GM18868 (cell line): ENCODE results near the gene DUSP2.

Experiments used
- ATAC-seq: cut with Tn5 transposase; IDR thresholded peaks from one replicate; pipeline ENCODE4 v1.9.1; 2021; ENCODE audit warnings: mild to moderate bottlenecking, moderate library complexity; ENCODE audit not compliant: unreplicated experiment

The DUSP2 gene, protein sequence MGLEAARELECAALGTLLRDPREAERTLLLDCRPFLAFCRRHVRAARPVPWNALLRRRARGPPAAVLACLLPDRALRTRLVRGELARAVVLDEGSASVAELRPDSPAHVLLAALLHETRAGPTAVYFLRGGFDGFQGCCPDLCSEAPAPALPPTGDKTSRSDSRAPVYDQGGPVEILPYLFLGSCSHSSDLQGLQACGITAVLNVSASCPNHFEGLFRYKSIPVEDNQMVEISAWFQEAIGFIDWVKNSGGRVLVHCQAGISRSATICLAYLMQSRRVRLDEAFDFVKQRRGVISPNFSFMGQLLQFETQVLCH

DNA sequence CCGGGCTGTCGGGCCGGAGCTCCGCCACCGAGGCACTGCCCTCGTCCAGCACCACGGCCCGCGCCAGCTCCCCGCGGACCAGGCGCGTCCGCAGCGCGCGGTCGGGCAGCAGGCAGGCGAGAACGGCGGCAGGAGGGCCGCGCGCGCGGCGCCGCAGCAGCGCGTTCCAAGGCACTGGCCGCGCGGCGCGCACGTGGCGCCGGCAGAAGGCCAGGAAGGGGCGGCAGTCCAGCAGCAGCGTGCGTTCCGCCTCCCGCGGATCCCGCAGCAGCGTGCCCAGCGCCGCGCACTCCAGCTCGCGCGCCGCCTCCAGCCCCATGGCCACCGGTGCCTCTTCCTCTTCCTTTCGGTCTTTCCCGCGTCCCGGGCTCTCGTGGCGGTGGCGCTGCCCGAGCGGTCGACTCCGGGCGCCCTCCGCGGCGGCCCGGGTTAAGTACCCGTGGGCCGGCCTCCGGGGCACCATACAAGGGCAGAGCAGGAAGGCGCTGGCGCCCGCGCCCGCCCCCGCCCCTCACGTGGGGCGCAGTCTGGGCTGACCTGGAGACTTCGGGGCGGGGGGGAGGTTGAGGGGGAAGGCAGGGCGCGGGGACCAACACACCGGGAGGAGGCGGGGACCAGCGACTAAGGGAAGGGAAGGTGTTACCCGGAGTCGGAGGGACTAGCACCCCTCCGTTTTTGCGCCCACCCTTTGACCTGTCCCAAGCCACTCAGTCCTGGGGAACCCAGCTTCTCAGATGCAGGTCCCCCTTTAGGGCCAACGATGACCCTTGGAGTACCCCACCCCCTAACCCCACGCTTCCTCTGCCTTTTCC lies at the start of gene DUSP2:
Gene DUSP2, minus strand, starts transcription at position 405 of the 812 bp plus-strand sequence. Its CDS starts 86 bp downstream, at position 319.
- ATAC-seq: peak; percentile 43

DNA sequence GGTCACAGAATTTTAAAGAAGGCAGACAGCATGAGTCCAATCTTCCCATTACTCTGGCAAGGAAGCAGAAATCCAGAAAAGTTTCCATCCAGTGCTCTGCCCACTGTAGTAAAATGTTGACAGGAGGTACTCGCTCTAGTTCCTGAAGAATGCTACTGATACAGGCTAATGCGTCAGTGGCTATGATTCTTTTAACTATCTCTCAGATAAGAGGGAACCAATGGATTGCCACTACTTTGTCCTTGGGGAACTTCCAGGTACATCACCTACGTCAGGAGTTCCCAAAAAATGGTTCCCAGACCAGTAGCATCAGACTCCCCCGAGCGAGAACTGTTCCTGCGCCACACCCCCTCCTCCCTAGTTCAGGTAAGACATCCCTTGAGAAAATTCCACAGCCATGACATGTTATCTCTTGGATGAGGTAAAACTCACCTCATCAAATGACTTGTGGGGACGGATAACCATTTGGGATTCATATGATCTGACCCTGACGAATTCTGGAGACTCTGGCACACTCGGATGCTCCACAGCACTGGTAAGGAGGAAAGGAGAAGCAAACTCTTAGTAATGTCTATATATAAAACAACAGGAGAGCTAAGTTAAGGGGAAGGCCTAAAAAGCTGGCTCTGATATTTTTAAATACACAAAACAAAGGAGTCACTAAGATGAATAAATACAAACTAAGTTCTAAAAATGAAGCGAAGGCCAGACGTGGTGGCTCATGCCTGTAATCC lies 46.9 kb upstream of the DUSP2 start:
- ATAC-seq: no peak

DNA sequence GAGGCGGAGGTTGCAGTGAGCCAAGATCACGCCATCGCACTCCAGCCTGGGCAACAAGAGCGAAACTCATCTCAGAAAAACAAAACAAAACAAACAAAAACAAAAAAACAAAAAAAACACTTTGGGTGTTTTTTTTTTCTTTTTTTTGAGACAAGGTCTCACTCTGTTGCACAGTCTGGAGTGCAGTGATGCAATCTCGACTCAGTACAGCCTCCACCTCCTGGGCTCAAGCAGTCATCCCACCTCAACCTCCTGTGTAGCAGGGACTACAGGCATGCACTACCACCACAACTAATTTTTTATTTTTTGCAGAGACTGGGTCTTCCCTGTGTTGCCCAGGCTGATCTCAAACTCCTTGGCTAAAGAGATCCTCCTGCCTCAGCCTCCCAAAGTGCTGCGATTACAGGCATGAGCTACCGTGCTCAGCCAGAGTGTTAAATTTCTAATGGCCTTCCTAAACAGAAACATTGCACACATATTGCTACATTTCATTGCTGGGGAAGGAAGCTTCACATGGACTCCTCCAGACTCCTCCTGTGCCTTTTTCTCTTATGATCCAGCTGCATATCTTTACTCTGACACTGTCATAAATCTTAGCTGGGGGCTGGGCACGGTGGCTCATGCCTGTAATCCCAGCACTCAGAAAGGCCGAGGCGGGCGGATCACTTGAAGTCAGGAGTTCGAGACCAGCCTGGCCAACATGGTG lies 43.7 kb upstream of the DUSP2 start:
- no peak for ATAC-seq

- no peak for ATAC-seq
These were observed 41.3 kb upstream of the DUSP2 start for GRCh38 chr2:96186562-96186961.

- no peak for ATAC-seq
These were observed 40.3 kb upstream of the DUSP2 start for GRCh38 chr2:96185516-96185915.

DNA sequence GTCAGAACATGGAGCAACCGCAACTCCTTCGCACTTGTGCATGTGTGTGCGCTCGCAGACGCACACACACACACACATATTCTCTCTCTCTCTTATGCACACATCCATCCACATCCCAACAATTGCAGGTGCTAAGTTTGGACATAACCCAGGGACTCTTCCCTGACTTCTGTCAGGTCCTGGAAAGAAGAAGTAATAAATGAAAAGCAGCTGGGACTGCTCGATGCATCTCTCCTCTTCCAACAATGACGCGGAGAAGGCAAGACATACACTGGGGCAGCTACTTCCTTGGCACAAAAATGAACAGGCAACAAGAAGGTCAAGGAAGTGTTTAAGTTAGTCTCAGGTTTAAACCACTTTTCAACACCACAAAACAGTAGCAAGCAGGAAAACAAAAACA lies 39.7 kb upstream of the DUSP2 start:
- ATAC-seq: no peak

GRCh38 chr2:96184188-96184587 lies 38.9 kb upstream of the DUSP2 start:
- ATAC-seq: no peak

- ATAC-seq: no peak
These were observed 36.3 kb upstream of the DUSP2 start for GRCh38 chr2:96181529-96181928.

- no peak for ATAC-seq
These were observed 35.3 kb upstream of the DUSP2 start for GRCh38 chr2:96180521-96180920.

DNA sequence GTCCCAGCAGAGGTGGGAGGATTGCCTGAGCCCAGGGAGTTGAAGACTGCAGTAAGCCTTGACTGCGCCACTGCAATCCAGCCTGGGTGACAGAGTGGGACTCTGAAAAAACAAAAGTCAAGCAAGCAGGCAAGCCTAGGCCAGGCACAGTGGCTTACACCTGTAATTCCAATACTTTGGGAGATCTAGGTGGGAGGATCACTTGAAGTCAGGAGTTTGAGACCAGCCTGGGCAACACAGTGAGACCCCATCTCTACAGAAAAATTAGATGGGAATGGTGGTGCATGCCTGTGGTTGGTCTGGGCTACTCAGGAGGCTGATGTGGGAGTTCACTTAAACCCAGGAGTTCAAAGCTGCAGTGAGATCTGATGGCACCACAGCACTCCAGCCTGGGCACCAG lies 34.8 kb upstream of the DUSP2 start:
- no peak for ATAC-seq

DNA sequence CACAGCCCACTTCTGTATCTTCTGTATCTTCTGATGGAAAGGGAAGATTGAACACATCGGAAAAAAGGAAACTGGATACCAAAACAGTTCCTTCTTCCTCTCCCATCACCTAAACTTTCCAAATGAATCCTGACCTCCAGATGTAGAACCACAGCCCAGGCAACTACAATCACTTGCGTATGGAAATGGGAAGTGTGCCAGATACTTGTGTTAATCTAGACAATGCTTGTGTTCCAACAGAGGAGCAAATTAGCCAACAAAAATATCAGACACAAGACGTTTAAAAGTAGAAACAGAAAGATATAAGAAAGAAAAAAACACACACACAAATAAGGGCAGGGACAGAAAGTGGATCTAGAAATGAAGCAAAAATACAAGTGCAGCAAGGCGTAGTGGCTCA lies 31.4 kb upstream of the DUSP2 start:
- no peak for ATAC-seq

DNA sequence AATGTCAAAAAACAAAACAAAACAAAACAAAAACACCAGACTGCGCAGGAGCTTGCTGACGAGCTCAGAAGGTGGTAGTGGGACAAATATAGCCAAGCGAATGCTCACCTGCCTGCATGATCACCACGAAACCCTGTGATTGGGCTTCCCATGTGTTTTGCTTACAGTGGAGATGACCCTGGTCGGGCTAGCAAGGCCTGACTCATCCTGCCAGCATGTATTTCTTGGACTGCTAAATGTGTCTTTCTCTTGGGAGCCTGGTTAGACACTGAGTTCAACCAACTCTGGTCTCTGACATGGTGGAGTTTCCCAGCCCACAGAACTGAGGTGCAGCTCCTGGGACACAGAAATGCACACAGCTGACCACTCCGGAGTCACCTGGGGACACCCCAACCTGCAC lies 30.7 kb upstream of the DUSP2 start:
- ATAC-seq: no peak

DNA sequence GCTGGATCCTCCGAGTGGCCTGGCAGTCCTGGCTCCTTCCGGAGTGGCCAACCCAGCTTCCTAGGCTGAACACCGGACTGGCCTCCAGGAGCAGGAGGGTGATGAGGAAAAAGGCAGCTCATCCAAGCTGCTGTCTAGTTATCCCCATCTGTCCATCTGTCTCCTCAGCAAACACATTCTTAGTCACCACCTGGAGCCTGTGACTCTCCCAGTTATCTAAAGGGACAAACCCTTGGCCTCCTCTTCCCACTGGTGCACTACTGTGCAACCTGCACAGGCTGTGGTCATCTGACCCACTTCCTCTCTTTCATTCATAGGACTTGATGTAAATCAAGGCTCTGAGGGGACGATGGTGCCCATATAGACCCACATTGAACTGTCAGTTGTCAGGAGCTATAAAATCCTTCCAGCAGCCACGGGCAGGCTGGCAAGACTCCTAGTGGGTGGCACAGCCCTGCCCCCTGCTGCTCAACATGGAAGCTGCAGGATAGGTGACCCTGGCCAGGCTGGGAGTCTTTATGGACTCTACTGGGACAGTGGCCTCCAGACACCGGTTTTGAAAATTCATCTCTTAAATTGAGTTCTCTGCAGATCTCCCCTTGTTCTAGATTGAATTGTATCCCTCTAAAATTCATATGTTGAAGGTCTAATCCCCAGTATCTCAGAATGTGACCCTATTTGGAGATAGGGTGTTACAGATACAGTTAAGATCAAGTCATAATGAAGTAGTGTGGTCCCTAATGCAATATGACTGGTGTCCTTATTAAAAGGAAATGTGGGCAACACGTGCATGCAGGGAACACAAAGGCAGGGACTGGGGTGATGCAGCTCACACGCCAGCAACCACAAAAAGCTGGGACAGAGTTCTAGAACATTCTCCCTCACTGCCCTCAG lies 29.3 kb upstream of the DUSP2 start:
- peak; percentile 74 for ATAC-seq

DNA sequence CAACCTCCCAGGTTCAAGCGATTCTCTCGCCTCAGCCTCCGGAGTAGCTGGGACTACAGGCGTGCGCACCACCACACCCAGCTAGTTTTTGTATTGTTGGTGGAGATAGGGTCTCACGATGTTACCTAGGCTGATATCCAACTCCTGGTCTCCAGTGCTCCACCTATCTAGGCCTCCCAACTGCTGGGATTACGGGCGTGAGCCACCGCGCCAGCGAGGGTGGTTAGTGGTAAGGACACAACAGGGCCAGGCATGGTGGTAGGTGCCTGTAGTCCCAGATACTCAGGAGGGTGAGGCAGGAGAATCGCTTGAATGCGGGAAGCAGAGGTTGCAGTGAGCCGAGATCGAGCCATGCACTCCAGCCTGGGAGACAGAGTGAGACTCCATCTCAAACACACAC lies 26.6 kb upstream of the DUSP2 start:
- ATAC-seq: no peak

- no peak for ATAC-seq
These were observed 25.4 kb upstream of the DUSP2 start for GRCh38 chr2:96170626-96171025.

DNA sequence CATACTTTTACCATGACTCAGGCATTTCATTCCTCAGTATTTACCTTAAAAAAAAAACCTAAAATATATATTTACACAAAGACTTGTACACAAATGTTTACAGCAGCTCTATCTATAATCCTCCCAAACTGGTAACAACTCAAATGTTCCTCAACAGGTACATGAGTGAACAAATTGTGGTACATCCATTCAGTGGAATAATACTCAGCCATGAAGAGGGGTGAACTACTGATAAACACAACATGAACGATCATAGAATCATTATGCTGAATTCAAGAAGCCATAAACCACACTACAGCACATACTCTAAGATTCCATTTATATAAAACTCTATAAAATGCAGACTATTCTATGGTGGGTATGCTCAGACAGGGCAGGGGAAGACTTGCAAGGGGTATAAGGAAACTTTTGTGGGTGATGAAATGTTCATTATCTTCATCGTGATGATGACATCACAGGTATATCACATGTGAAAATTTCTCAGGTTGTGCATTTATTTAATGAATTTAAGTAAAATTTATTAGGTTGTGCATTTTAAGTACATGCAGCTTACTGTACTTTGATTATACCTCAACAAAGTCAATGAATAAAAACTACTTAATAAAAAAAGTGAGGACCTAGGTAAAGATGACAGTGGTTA lies 24.7 kb upstream of the DUSP2 start:
- ATAC-seq: no peak

DNA sequence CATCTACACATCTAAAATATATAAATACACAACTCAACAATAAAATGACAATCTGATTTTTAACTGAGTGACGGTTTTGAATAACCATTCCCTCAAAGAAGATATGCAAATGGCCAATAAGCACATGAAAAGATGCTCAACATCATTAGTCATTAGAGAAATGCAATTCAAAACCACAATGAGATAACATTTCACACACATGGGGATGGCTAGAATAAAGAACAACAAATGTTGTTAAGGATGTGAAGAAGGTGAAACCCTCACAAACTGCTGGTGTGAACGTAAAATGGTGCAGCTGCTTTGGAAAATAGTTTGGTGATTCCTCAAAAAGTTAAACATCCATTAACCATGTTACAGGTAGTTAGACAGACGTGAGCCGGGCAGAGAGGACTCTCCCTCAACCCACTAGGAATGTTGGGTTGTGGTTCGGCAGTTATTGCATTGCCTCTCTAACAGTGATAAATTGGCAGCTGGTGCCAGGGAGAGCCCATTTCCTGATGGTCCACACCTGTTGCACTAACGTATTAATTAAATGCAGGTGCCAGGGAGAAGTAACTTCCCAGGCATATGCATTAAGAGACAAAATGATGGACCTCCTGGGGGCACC lies 22.3 kb upstream of the DUSP2 start:
- ATAC-seq: no peak

DNA sequence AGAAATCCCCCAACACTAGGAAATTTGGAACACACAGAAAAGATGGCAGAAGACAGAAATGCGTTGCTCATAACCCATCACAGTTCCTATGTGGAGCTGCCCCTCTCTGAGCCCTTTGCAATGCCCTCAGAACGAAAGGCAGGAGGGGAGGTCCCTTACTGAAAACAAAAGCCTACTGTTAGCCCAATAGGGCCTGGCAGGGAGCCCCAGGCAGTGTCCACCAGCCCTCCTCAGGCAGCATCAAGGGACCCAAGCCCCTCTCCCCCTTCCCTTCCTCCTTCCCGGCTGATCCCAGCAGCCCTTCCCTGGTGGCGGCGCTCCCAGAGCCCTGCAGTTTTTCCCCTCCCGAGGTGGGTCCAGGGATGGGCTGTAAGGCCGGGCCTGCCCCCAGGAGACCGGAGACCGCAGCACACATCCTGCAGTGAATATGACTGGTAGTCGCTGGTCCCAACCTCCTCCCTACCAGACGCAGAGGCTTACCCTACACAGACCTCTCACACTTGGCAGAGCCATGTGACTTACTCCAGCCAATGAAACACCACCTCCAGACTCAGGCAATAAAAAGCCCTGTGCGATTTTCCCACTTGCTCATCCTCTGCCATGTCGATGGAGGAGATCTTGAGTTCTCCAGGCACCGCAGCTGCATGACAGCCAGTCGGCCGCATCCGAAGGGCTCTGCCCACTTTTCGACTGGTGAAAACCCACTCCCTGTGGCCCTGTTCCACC lies 19.4 kb upstream of the DUSP2 start:
- ATAC-seq: peak; percentile 80
